ENCODE measurements around the gene ERBB2. TPM values are rescaled to one million over a fixed set of nuclear protein-coding genes. Genes with fewer than 3 reads are reported as not detected.
A peak's percentile ranks its signal among the peaks of the same experiment; 100 is the strongest.
"Not testable (repeated sequence)": the region's sequence is repeated elsewhere in the genome, so short reads cannot be mapped to it uniquely, and the experiment has no call there.

The ERBB2 gene
- total and polyA plus RNA-seq, 9 donors, result 80.4 to 171 (median 123) TPM

DNA sequence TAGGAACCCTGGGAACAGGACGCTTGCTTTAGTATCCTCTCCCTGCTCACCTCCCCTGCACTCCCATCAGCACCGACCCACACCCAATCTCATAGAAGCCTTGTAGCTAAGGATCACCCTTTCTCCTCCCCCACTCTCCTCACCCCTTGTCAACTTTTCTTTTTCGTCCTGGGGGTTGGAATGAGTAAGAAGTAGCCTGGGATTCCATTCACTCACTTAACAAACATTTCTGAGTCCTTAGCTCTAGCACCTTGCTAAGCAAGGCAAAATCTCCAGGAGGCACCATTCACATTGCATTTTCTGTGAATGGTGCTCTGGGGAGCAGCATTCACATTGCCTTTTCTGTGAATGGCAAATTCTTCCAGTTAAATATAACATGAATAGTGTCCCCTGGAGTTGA lies 10.9 kb upstream of the ERBB2 start:
- Histone ChIP-seq H3K27ac (ENCODE audit: low read length) (no peak overlapping the region), H3K27me3 (ENCODE audit: control insufficient read depth, insufficient read depth, low read length) (peaks cover 2% of the 10 kb centered on the region), H3K36me3 (ENCODE audit: control insufficient read depth, insufficient read depth, low read length) (peaks cover 18% of the 10 kb centered on the region), H3K9me3 (replicated peaks; ENCODE audit: control insufficient read depth, low read depth, low read length) (no peaks in the 10 kb centered on the region), H3K4me3 (ENCODE audit: low read length) (peak overlapping the region; percentile 86), H3K4me1 (ENCODE audit: control insufficient read depth, insufficient read depth, low read length) (peaks cover 18% of the 10 kb centered on the region)
- DNase-seq, result no peak
- no CpG with 5 or more reads among the region's 3 CpGs for WGBS (ENCODE audit: insufficient coverage)

GRCh38 chr17:39694593-39694992 lies 5.3 kb upstream of the ERBB2 start:
- Histone ChIP-seq H3K4me3 (ENCODE audit: low read length) (no peak overlapping the region), H3K36me3 (ENCODE audit: control insufficient read depth, insufficient read depth, low read length) (peaks cover 3% of the 10 kb centered on the region), H3K27ac (ENCODE audit: low read length) (no peak overlapping the region), H3K27me3 (ENCODE audit: control insufficient read depth, insufficient read depth, low read length) (peaks cover 4% of the 10 kb centered on the region), H3K4me1 (ENCODE audit: control insufficient read depth, insufficient read depth, low read length) (peaks cover 8% of the 10 kb centered on the region), H3K9me3 (replicated peaks; ENCODE audit: control insufficient read depth, low read depth, low read length) (no peaks in the 10 kb centered on the region)
- WGBS (ENCODE audit: insufficient coverage), result 100% methylated on average over 1 of the region's 5 CpGs
- DNase-seq, result no peak

DNA sequence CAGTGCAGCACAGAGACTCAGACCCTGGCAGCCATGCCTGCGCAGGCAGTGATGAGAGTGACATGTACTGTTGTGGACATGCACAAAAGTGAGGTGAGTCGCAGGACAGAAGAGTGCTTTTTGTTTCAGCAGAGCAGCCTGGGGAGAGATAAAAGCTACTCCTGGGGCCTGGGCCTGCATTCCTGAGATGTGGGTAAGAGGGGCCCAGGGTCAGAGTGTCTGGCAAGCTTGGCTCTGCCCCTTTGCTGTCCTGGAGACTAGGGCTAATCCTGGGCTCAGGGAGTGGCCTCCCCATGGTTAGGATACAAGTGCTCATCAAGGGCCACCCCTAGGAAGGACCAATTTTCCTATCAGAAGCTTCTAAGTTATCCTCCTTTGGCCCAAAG lies 4.8 kb upstream of the ERBB2 start:
- 75% methylated on average over 2 of the region's 2 CpGs for WGBS (ENCODE audit: insufficient coverage)
- no peaks in the 10 kb centered on the region for H3K9me3 ChIP-seq (replicated peaks; ENCODE audit: control insufficient read depth, low read depth, low read length)
- H3K4me1 ChIP-seq (ENCODE audit: control insufficient read depth, insufficient read depth, low read length), result peaks cover 9% of the 10 kb centered on the region
- peaks cover 3% of the 10 kb centered on the region for H3K36me3 ChIP-seq (ENCODE audit: control insufficient read depth, insufficient read depth, low read length)
- H3K4me3 ChIP-seq (ENCODE audit: low read length), result no peak overlapping the region
- H3K27me3 ChIP-seq (ENCODE audit: control insufficient read depth, insufficient read depth, low read length), result peaks cover 7% of the 10 kb centered on the region
- H3K27ac ChIP-seq (ENCODE audit: low read length), result no peak overlapping the region
- no peak for DNase-seq

- Histone ChIP-seq H3K27me3 (ENCODE audit: control insufficient read depth, insufficient read depth, low read length) (peaks cover 21% of the 10 kb centered on the region), H3K27ac (ENCODE audit: low read length) (no peak overlapping the region), H3K4me1 (ENCODE audit: control insufficient read depth, insufficient read depth, low read length) (peaks cover 18% of the 10 kb centered on the region), H3K4me3 (ENCODE audit: low read length) (no peak overlapping the region), H3K9me3 (replicated peaks; ENCODE audit: control insufficient read depth, low read depth, low read length) (no peaks in the 10 kb centered on the region), H3K36me3 (ENCODE audit: control insufficient read depth, insufficient read depth, low read length) (peaks cover 3% of the 10 kb centered on the region)
- DNase-seq, result no peak
- 73% methylated on average over 4 of the region's 6 CpGs for WGBS (ENCODE audit: insufficient coverage)
Measured at GRCh38 chr17:39696731-39697130, 3.1 kb upstream of the ERBB2 start.

- H3K9me3 ChIP-seq (replicated peaks; ENCODE audit: control insufficient read depth, low read depth, low read length), result no peaks in the 10 kb centered on the region
- peaks cover 22% of the 10 kb centered on the region for H3K27me3 ChIP-seq (ENCODE audit: control insufficient read depth, insufficient read depth, low read length)
- no peak overlapping the region for H3K4me3 ChIP-seq (ENCODE audit: low read length)
- no peak overlapping the region for H3K27ac ChIP-seq (ENCODE audit: low read length)
- no peak for DNase-seq
- 100% methylated on average over 1 of the region's 5 CpGs for WGBS (ENCODE audit: insufficient coverage)
- peaks cover 6% of the 10 kb centered on the region for H3K36me3 ChIP-seq (ENCODE audit: control insufficient read depth, insufficient read depth, low read length)
- H3K4me1 ChIP-seq (ENCODE audit: control insufficient read depth, insufficient read depth, low read length), result peaks cover 26% of the 10 kb centered on the region
Measured at GRCh38 chr17:39697961-39698360, 1.9 kb upstream of the ERBB2 start.

GRCh38 chr17:39699157-39699817 lies 577 bp upstream of the ERBB2 start:
- DNase-seq; H3K9me3 ChIP-seq (replicated peaks; ENCODE audit: control insufficient read depth, low read depth, low read length); H3K36me3 ChIP-seq (ENCODE audit: control insufficient read depth, insufficient read depth, low read length): not testable (repeated sequence)
- Histone ChIP-seq H3K4me3 (ENCODE audit: low read length) (peak overlapping the region; percentile 83), H3K27me3 (ENCODE audit: control insufficient read depth, insufficient read depth, low read length) (peaks cover 22% of the 10 kb centered on the region), H3K4me1 (ENCODE audit: control insufficient read depth, insufficient read depth, low read length) (peaks cover 38% of the 10 kb centered on the region), H3K27ac (ENCODE audit: low read length) (peak overlapping the region; percentile 87)
- 43% methylated on average over 6 of the region's 11 CpGs for WGBS (ENCODE audit: insufficient coverage)

- Histone ChIP-seq H3K27ac (ENCODE audit: low read length) (peak overlapping the region; percentile 87), H3K4me3 (ENCODE audit: low read length) (peak overlapping the region; percentile 83), H3K27me3 (ENCODE audit: control insufficient read depth, insufficient read depth, low read length) (peaks cover 22% of the 10 kb centered on the region), H3K36me3 (ENCODE audit: control insufficient read depth, insufficient read depth, low read length) (peaks cover 15% of the 10 kb centered on the region), H3K4me1 (ENCODE audit: control insufficient read depth, insufficient read depth, low read length) (peaks cover 49% of the 10 kb centered on the region), H3K9me3 (replicated peaks; ENCODE audit: control insufficient read depth, low read depth, low read length) (no peaks in the 10 kb centered on the region)
- peak; percentile 87 for DNase-seq
- WGBS (ENCODE audit: insufficient coverage), result under 1% methylated on average over 52 of the region's 57 CpGs
Measured at GRCh38 chr17:39700148-39700987, 504 bp downstream of the ERBB2 start.

DNA sequence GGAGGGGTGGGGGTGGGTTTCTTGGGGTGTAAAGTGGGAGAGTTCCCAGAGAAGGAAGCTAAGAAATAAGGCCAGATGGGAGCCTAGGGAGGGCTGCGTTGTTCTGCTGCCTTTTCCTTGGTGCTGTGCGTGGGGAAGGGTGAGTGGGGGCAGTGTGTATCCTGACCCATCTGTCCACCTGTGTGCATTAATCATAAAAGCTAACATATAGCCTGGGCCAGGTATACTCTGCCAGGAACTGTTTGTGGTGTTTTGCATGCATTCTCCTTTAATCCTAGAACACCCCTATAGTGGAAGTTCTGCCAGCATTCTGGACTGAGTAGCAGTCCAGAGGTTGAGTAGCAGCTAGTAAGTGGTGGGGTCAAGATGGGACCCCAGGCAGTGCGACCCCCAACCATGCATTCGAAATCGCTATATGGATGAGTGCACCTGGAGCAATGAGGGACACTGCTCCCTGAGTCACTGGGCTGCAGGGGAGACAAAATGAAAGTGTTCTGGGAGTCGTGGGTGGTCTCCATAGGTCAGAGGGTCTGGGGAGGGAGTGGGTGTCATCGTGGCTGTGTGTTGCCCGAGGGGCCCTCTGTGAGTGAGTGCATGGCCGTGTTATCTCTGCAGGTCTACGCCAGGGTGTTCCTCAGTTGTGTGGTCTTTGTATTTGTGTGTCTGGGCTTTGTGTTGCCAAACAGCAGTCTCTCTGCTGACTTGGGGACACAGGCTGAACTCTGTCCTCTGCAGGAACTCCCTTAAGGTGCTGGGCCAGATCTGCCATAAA lies 1.3 kb downstream of the ERBB2 start:
- no peaks in the 10 kb centered on the region for H3K9me3 ChIP-seq (replicated peaks; ENCODE audit: control insufficient read depth, low read depth, low read length)
- H3K4me3 ChIP-seq (ENCODE audit: low read length), result peak overlapping the region; percentile 83
- no peak for DNase-seq
- WGBS (ENCODE audit: insufficient coverage), result 18% methylated on average over 6 of the region's 10 CpGs
- peaks cover 22% of the 10 kb centered on the region for H3K27me3 ChIP-seq (ENCODE audit: control insufficient read depth, insufficient read depth, low read length)
- peaks cover 57% of the 10 kb centered on the region for H3K4me1 ChIP-seq (ENCODE audit: control insufficient read depth, insufficient read depth, low read length)
- peak overlapping the region; percentile 87 for H3K27ac ChIP-seq (ENCODE audit: low read length)
- H3K36me3 ChIP-seq (ENCODE audit: control insufficient read depth, insufficient read depth, low read length), result peaks cover 12% of the 10 kb centered on the region

DNA sequence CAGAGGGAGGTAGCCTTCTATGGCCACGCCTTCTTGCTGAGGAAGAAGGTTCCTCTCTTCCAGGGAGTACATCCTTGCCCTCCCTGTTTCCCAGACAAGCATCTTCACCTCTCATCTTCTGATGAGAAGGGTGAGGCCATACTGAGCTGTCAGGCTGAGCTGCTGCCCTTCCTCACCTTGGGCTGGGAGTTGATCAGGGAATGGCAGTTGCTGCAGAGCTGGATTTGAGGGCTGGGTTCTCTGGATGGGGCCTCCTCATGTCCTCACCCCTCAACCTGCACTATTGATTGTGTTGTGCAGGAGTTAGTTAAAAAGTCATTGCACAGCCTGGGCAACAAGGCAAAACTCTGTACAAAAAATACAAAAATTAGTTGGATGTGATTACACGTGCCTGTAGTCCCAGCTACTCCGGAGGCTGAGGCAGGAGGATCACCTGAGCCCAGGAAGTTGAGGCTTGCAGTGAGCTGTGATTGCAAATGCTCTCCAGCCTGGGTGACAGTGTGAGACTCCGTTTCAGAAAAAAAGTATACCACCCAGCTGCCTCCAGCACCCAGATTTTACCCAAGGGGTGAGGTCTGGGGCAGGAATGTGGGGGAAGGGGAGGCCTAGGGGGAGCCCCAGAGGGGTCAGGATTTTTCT lies 2.0 kb downstream of the ERBB2 start:
- H3K4me1 ChIP-seq (ENCODE audit: control insufficient read depth, insufficient read depth, low read length), result peaks cover 63% of the 10 kb centered on the region
- no peaks in the 10 kb centered on the region for H3K9me3 ChIP-seq (replicated peaks; ENCODE audit: control insufficient read depth, low read depth, low read length)
- peaks cover 22% of the 10 kb centered on the region for H3K27me3 ChIP-seq (ENCODE audit: control insufficient read depth, insufficient read depth, low read length)
- WGBS (ENCODE audit: insufficient coverage), result 57% methylated on average over 1 of the region's 4 CpGs
- peaks cover 14% of the 10 kb centered on the region for H3K36me3 ChIP-seq (ENCODE audit: control insufficient read depth, insufficient read depth, low read length)
- H3K27ac ChIP-seq (ENCODE audit: low read length), result no peak overlapping the region
- H3K4me3 ChIP-seq (ENCODE audit: low read length), result peak overlapping the region; percentile 83
- no peak for DNase-seq
